ENCODE results near the gene HK1. TPM values are rescaled to one million over a fixed set of nuclear protein-coding genes. Genes with fewer than 3 reads are reported as not detected.

HK1 gene
- total RNA-seq, 1 donor from 2014 or later = 219 TPM

DNA sequence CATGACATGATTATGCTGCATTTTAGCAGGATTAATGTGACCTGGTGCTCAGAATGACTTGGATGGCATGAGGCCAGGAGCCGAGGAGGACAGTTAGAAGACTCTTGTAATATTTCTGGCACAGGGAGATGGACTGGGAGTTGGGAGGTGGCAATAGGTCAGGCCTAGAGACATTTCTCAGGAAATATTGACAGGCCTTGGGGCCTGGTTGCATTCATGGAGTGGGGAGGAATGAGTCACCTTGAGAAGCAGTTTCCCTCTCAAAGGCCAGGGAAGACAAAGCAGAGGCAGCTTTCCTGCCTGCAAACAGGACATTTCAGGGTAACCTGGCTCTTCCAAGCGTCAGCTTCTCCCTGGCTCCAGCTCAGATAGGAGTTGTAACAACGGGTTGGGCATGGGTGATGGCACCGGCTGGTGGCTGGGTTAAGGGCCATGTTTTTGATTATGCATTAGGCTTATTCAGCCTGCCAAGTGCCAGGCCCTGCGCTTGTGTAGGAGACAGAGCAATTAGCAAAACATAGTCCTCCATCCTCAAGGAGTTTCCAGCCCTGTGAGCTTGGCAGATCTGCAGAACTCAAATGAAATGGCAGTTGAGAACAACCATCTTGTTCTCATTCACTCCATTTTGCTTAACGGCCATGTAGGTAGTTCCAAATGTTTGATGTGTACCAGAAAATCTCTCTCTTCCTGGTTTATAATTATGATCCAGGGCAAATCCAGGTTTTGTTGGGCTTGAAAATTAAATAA, 38.2 kb downstream of the HK1 start:
- DNase-seq = no peak
- Histone ChIP-seq H3K27ac (replicated peaks) (peak overlapping the region; percentile 48), H3K4me1 (peaks cover 51% of the 10 kb centered on the region), H3K27me3 (ENCODE audit: low read depth) (no peaks in the 10 kb centered on the region), H3K9me3 (replicated peaks) (no peaks in the 10 kb centered on the region), H3K36me3 (no peaks in the 10 kb centered on the region), H3K4me3 (no peak overlapping the region)
- TF ChIP-seq, protein P1, sequence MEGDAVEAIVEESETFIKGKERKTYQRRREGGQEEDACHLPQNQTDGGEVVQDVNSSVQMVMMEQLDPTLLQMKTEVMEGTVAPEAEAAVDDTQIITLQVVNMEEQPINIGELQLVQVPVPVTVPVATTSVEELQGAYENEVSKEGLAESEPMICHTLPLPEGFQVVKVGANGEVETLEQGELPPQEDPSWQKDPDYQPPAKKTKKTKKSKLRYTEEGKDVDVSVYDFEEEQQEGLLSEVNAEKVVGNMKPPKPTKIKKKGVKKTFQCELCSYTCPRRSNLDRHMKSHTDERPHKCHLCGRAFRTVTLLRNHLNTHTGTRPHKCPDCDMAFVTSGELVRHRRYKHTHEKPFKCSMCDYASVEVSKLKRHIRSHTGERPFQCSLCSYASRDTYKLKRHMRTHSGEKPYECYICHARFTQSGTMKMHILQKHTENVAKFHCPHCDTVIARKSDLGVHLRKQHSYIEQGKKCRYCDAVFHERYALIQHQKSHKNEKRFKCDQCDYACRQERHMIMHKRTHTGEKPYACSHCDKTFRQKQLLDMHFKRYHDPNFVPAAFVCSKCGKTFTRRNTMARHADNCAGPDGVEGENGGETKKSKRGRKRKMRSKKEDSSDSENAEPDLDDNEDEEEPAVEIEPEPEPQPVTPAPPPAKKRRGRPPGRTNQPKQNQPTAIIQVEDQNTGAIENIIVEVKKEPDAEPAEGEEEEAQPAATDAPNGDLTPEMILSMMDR (IDR thresholded peaks at IDR 0.05; ENCODE audit: borderline replicate concordance) = no peak
- intact Hi-C loops (cut with micrococcal nuclease) = no loop called here

DNA sequence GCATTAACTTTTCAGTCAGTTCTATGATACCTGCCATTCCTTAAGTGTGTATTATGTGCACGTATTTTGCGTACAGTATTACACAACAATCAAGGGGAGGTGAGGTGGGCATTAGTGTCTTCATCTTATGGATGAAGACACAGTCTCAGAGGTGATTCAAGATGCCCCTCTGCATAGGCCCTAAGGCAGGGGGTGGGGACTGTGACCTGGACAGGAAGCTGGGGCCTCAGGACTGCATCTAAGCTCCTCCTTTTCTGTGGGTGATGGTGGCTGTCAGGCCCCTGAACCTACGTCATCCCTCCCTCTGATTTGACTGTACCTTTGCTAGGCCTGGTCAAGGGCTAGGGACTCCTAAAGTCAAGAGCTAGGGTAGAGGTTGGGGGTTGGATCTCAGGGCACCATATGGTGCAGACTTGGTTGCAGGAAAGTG, 38.9 kb downstream of the HK1 start:
- no peak for DNase-seq
- Histone ChIP-seq H3K4me3 (no peak overlapping the region), H3K9me3 (replicated peaks) (no peaks in the 10 kb centered on the region), H3K27me3 (ENCODE audit: low read depth) (no peaks in the 10 kb centered on the region), H3K27ac (replicated peaks) (peak overlapping the region; percentile 98), H3K36me3 (no peaks in the 10 kb centered on the region), H3K4me1 (peaks cover 52% of the 10 kb centered on the region)
- intact Hi-C loops (cut with micrococcal nuclease) = no loop called here
- TF ChIP-seq, protein P1 (IDR thresholded peaks at IDR 0.05; ENCODE audit: borderline replicate concordance) = no peak

DNA sequence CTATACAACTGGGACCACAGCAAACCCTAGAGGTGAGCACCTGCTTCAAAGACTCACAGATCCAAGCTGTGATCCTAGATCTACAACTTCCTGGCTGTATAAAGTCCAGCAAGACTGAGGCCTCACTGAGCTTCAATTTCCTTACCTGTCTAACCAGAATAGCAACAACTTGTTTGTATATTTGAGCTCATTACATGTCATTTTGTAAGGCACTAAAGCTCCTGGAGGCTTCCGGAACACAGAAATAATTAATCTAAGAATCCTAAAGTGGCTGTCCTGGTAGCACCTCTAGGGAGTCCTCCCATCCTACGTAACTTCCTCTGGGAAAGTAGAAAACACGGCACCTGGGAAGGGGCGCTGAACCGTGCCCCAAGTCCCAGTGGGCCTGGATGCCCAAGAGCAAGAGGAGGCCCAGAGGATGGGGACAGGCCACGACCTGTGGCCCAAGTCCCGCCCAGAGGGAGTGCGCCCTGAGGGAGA, 39.4 kb downstream of the HK1 start:
- H3K9me3 ChIP-seq (replicated peaks) = no peaks in the 10 kb centered on the region
- H3K4me1 ChIP-seq = peaks cover 54% of the 10 kb centered on the region
- TF ChIP-seq, protein P1 (IDR thresholded peaks at IDR 0.05; ENCODE audit: borderline replicate concordance) = no peak
- H3K27ac ChIP-seq (replicated peaks) = peak overlapping the region; percentile 98
- intact Hi-C loops (cut with micrococcal nuclease) = no loop called here
- no peaks in the 10 kb centered on the region for H3K27me3 ChIP-seq (ENCODE audit: low read depth)
- H3K36me3 ChIP-seq = no peaks in the 10 kb centered on the region
- DNase-seq = no peak
- peak overlapping the region; percentile 93 for H3K4me3 ChIP-seq

DNA sequence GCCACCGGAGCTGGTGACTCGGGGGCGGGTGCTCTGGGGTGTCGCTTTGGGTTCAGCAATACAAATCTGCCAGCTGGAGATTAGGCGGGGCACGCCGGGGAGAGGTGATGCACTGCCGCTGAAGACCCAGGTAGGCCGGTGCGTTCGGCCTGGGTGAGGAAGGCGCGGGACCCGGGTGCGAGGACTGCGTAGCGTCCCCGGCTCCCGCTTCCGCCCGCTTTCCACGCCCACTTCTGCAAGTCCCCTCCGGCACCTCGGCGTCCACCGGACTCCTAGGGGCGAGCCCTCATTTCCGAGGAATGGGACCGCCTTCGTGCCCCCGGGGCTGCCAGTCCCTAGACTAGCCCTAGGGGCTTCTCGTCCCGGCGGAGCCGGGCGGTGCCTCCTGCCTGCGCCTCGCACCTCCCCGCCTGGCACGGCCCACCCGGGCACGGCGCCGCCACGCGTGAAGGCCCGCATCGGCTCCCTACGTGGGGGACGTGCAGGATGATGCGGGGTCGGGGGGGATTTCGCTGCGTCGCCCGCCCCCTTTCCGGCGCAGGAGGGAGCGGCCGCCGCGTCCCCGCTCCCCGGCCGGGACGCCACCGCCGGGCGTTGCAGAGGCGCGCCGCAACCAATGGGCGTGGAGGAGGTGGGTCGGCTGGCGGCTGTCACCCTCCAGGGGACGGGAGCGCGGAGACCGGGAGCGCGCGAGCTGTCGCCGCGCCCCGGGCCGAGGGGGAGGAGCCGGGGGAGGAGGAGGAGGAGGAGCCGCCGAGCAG, 40.0 kb downstream of the HK1 start:
- TF ChIP-seq, protein P1 (IDR thresholded peaks at IDR 0.05; ENCODE audit: borderline replicate concordance) = no peak
- intact Hi-C loops (cut with micrococcal nuclease) = no loop called here
- peak; percentile 93 for DNase-seq
- Histone ChIP-seq H3K27me3 (ENCODE audit: low read depth) (no peaks in the 10 kb centered on the region), H3K4me1 (peaks cover 60% of the 10 kb centered on the region), H3K9me3 (replicated peaks) (no peaks in the 10 kb centered on the region), H3K27ac (replicated peaks) (peak overlapping the region; percentile 98), H3K36me3 (no peaks in the 10 kb centered on the region), H3K4me3 (peak overlapping the region; percentile 93)

DNA sequence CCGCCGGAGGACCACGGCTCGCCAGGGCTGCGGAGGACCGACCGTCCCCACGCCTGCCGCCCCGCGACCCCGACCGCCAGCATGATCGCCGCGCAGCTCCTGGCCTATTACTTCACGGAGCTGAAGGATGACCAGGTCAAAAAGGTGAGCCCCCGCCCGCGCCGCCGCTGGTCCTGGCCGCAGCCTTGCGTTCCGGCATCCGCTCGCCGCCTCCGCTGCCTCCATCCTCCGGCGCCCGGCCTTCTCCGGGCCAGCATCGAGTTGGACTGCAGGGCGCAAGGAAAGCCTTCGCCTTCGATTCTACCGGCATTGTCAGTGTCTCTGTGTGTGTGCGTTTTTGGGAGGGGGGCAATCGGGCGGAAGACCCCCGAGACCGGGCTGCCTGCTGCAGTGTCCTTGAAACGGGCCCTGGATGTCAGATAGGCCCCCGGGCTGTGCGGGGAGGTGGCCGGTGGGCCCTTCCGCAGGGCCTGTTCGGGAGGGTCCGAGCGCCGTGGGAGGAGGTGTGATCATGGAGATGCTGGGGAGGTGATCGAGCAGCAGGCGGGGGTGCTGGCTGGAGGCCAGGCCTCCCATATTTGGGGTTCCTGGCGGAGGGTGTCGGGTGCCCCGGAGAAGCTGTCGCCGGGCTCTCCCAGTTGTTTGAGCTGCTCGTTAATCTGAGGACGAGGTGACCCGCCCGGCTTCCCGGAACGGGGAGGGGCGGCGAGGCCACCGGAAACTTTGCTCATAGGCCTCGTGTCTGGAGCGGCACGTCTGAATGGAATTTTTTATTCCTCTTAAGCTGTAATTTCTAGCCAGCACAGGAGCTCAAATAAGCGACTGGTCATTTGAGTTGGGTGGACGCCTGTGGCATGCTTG, 40.8 kb downstream of the HK1 start:
- intact Hi-C loops (cut with micrococcal nuclease) = no loop called here
- H3K4me1 ChIP-seq = peaks cover 68% of the 10 kb centered on the region
- peak; percentile 88 for DNase-seq
- TF ChIP-seq, protein P1 (IDR thresholded peaks at IDR 0.05; ENCODE audit: borderline replicate concordance) = no peak
- no peaks in the 10 kb centered on the region for H3K27me3 ChIP-seq (ENCODE audit: low read depth)
- H3K36me3 ChIP-seq = no peaks in the 10 kb centered on the region
- H3K4me3 ChIP-seq = peak overlapping the region; percentile 93
- no peaks in the 10 kb centered on the region for H3K9me3 ChIP-seq (replicated peaks)
- peak overlapping the region; percentile 98 for H3K27ac ChIP-seq (replicated peaks)
